CD4-positive, alpha-beta T cell treated with Interleukin-2 at 100 ng/mL for 4 hours (primary cell): Measurements from ENCODE around the gene MYLK.
"Not testable (repeated sequence)": the region's sequence is repeated elsewhere in the genome, so short reads cannot be mapped to it uniquely, and the experiment has no call there.

Source experiments
- DNase-seq: peaks from one replicate; pipeline ENCODE4 v3.0.0-alpha.2; 2020; ENCODE audit warnings: low spot score

The MYLK gene

GRCh38 chr3:123721095-123721689 lies 162.9 kb downstream of the MYLK start:
- DNase-seq = not testable (repeated sequence)

- no peak for DNase-seq
These were observed 163.5 kb downstream of the MYLK start for GRCh38 chr3:123720638-123721037.

GRCh38 chr3:123719862-123720453 lies 164.2 kb downstream of the MYLK start:
- DNase-seq = no peak

GRCh38 chr3:123719061-123719756 lies 164.9 kb downstream of the MYLK start:
- DNase-seq = peak; percentile 25

- no peak for DNase-seq
These were observed 166.0 kb downstream of the MYLK start for GRCh38 chr3:123718108-123718507.

- DNase-seq = not testable (repeated sequence)
These were observed 166.7 kb downstream of the MYLK start for GRCh38 chr3:123717451-123717850.

GRCh38 chr3:123716411-123716810 lies 167.7 kb downstream of the MYLK start:
- no peak for DNase-seq

- DNase-seq = no peak
These were observed 170.9 kb downstream of the MYLK start for GRCh38 chr3:123713211-123713610.

- DNase-seq = no peak
These were observed 171.9 kb downstream of the MYLK start for GRCh38 chr3:123712077-123712860.

GRCh38 chr3:123711356-123711755 lies 172.8 kb downstream of the MYLK start:
- no peak for DNase-seq

- no peak for DNase-seq
These were observed 175.6 kb downstream of the MYLK start for GRCh38 chr3:123708531-123708930.

GRCh38 chr3:123707641-123708040 lies 176.5 kb downstream of the MYLK start:
- DNase-seq = not testable (repeated sequence)

- no peak for DNase-seq
These were observed 177.3 kb downstream of the MYLK start for GRCh38 chr3:123706871-123707270.

GRCh38 chr3:123705488-123706285 lies 178.4 kb downstream of the MYLK start:
- DNase-seq = no peak

- DNase-seq = not testable (repeated sequence)
These were observed 180.5 kb downstream of the MYLK start for GRCh38 chr3:123703663-123704062.

GRCh38 chr3:123702720-123703119 lies 181.4 kb downstream of the MYLK start:
- DNase-seq = no peak

GRCh38 chr3:123702057-123702456 lies 182.1 kb downstream of the MYLK start:
- not testable (repeated sequence) for DNase-seq

GRCh38 chr3:123700791-123701722 lies 183.1 kb downstream of the MYLK start:
- DNase-seq = no peak

GRCh38 chr3:123698813-123699212 lies 185.3 kb downstream of the MYLK start:
- no peak for DNase-seq

- no peak for DNase-seq
These were observed 187.3 kb downstream of the MYLK start for GRCh38 chr3:123696808-123697207.
